Measurements from ENCODE around the gene MEMO1. TPM values are rescaled to one million over a fixed set of nuclear protein-coding genes. Genes with fewer than 3 reads are reported as not detected.

MEMO1 gene
- polyA plus RNA-seq, 1 experiment, result 64.5 TPM

- Histone ChIP-seq H3K4me3 (ENCODE audit: low read depth, low read length) (no peak overlapping the region), H3K9me3 (ENCODE audit: control insufficient read depth, insufficient read depth, low read length) (no peaks in the 10 kb centered on the region), H3K27me3 (ENCODE audit: control insufficient read depth, insufficient read depth, low read length) (no peaks in the 10 kb centered on the region), H3K27ac (ENCODE audit: low read depth, low read length) (no peak overlapping the region)
- ChIA-PET POLR2A (no interaction called here), CTCF (no interaction called here)
- no peak for TF ChIP-seq CTCF (IDR thresholded peaks at IDR 0.05; ENCODE audit: low read depth, low read length)
- no peak for DNase-seq (ENCODE audit: low read depth, low spot score)
These were observed 85.3 kb downstream of the MEMO1 start for GRCh38 chr2:31925517-31925916.

GRCh38 chr2:31923662-31924061 lies 87.1 kb downstream of the MEMO1 start:
- H3K4me3 ChIP-seq (ENCODE audit: low read depth, low read length), result no peak overlapping the region
- H3K27ac ChIP-seq (ENCODE audit: low read depth, low read length), result no peak overlapping the region
- no peak for DNase-seq (ENCODE audit: low read depth, low spot score)
- TF ChIP-seq CTCF (IDR thresholded peaks at IDR 0.05; ENCODE audit: low read depth, low read length), result no peak
- H3K27me3 ChIP-seq (ENCODE audit: control insufficient read depth, insufficient read depth, low read length), result no peaks in the 10 kb centered on the region
- CTCF ChIA-PET, result no interaction called here
- H3K9me3 ChIP-seq (ENCODE audit: control insufficient read depth, insufficient read depth, low read length), result no peaks in the 10 kb centered on the region
- POLR2A ChIA-PET, result no interaction called here

- H3K9me3 ChIP-seq (ENCODE audit: control insufficient read depth, insufficient read depth, low read length), result no peaks in the 10 kb centered on the region
- CTCF ChIA-PET, result interaction anchor here (0.5 kb wide), 1 partner anchor 10 kb away, joined by 3 read pairs; no protein-coding TSS in a partner anchor
- H3K4me3 ChIP-seq (ENCODE audit: low read depth, low read length), result no peak overlapping the region
- H3K27me3 ChIP-seq (ENCODE audit: control insufficient read depth, insufficient read depth, low read length), result no peaks in the 10 kb centered on the region
- no peak overlapping the region for H3K27ac ChIP-seq (ENCODE audit: low read depth, low read length)
- POLR2A ChIA-PET, result no interaction called here
- DNase-seq (ENCODE audit: low read depth, low spot score), result no peak
- no peak for TF ChIP-seq CTCF (IDR thresholded peaks at IDR 0.05; ENCODE audit: low read depth, low read length)
These were observed 88.0 kb downstream of the MEMO1 start for GRCh38 chr2:31922542-31923408.

GRCh38 chr2:31920962-31921361 lies 89.8 kb downstream of the MEMO1 start:
- Histone ChIP-seq H3K27ac (ENCODE audit: low read depth, low read length) (no peak overlapping the region), H3K9me3 (ENCODE audit: control insufficient read depth, insufficient read depth, low read length) (no peaks in the 10 kb centered on the region), H3K27me3 (ENCODE audit: control insufficient read depth, insufficient read depth, low read length) (no peaks in the 10 kb centered on the region), H3K4me3 (ENCODE audit: low read depth, low read length) (no peak overlapping the region)
- POLR2A ChIA-PET, result no interaction called here
- CTCF ChIA-PET, result no interaction called here
- no peak for DNase-seq (ENCODE audit: low read depth, low spot score)
- no peak for TF ChIP-seq CTCF (IDR thresholded peaks at IDR 0.05; ENCODE audit: low read depth, low read length)

DNA sequence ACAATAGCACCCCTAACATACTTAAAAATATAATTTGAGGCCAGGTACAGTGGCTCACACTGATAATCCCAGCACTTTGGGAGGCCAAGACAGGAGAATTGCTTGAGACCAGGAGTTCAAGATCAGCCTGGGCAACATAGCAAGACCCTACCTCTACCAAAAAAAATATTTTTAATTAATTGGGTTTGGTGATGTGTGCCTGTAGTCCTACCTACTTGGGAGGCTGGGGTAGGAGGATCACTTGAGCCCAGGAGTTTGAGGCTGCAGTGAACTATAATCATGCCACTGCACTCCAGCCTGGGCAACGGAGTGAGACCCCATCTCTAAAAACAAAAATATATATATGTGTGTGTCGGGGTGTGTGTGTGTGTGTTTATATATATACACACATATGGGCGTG lies 91.3 kb downstream of the MEMO1 start:
- H3K27me3 ChIP-seq (ENCODE audit: control insufficient read depth, insufficient read depth, low read length), result no peaks in the 10 kb centered on the region
- no peak overlapping the region for H3K4me3 ChIP-seq (ENCODE audit: low read depth, low read length)
- TF ChIP-seq CTCF (IDR thresholded peaks at IDR 0.05; ENCODE audit: low read depth, low read length), result no peak
- ChIA-PET POLR2A (no interaction called here), CTCF (no interaction called here)
- H3K9me3 ChIP-seq (ENCODE audit: control insufficient read depth, insufficient read depth, low read length), result no peaks in the 10 kb centered on the region
- DNase-seq (ENCODE audit: low read depth, low spot score), result no peak
- no peak overlapping the region for H3K27ac ChIP-seq (ENCODE audit: low read depth, low read length)
